Lung (tissue), 12 donors: ENCODE measurements around the gene GLP2R. TPM values are rescaled to one million over a fixed set of nuclear protein-coding genes. Genes with fewer than 3 reads are reported as not detected.

Experiments
- ATAC-seq: fragments of 200-7000 bp; cut with Tn5 transposase; one replicate; pipeline ENCODE4 v1.9.1; 2020; ENCODE audit warnings: moderate number of reproducible peaks; ENCODE audit not compliant: insufficient read depth, low FRiP score
- DNase-seq, 3 donors: peaks; one replicate each; pipeline ENCODE4 v3.0.0-alpha.2; 2013 to 2017
- H3K27ac ChIP-seq, 2 donors: one replicate each; pipeline ENCODE4 v1.5.1; 2013; ENCODE audit warnings: mild to moderate bottlenecking in 2 of 2, moderate library complexity in 2 of 2, control low read depth in 1 of 2, inconsistent platforms in 1 of 2, low read depth in 1 of 2, low read length in 1 of 2
- H3K27me3 ChIP-seq, 3 donors: one replicate each; pipeline ENCODE4 v1.5.1; 2013; ENCODE audit warnings: low read length in 2 of 3; ENCODE audit not compliant: control insufficient read depth in 3 of 3, insufficient read depth in 3 of 3
- H3K36me3 ChIP-seq, 4 donors: one replicate each; pipeline ENCODE4 v1.5.1; 2013; ENCODE audit warnings: low read length in 4 of 4, mild to moderate bottlenecking in 1 of 4, moderate library complexity in 1 of 4; ENCODE audit not compliant: control insufficient read depth in 4 of 4, insufficient read depth in 4 of 4
- H3K4me1 ChIP-seq, 5 donors: one replicate each; pipeline ENCODE4 v1.5.1; 2013; ENCODE audit warnings: low read length in 5 of 5, mild to moderate bottlenecking in 2 of 5, moderate library complexity in 1 of 5; ENCODE audit not compliant: control insufficient read depth in 5 of 5, insufficient read depth in 5 of 5
- H3K4me3 ChIP-seq: one replicate; pipeline ENCODE4 v1.5.1; 2013; ENCODE audit warnings: mild to moderate bottlenecking, control low read depth, moderate library complexity
- H3K9ac ChIP-seq, 2 donors: one replicate each; pipeline ENCODE4 v1.5.1; 2013; ENCODE audit warnings: low read length in 2 of 2, control low read depth in 1 of 2; ENCODE audit not compliant: insufficient read depth in 1 of 2
- H3K9me3 ChIP-seq, 4 donors: one replicate each; pipeline ENCODE4 v1.5.1; 2013; ENCODE audit warnings: low read length in 3 of 4, mild to moderate bottlenecking in 1 of 4, moderate library complexity in 1 of 4; ENCODE audit not compliant: control insufficient read depth in 4 of 4, insufficient read depth in 3 of 4
- CTCF ChIP-seq: IDR thresholded peaks from 2 replicates; pipeline ENCODE4 v1.5.1; 2012; ENCODE audit warnings: mild to moderate bottlenecking; ENCODE audit errors: control extremely low read depth, extremely low read depth
- WGBS, 2 donors: extraction: QIAGEN DNeasy Blood & Tissue Kit; methylation state at CpG; one replicate each; pipeline ENCODE4 v1.1.7; 2013; 5-methylcytosine and 5-hydroxymethylcytosine counted together
- polyA plus RNA-seq, 2 donors: library from polyadenylated mRNA; stranded (reverse); fragments of 200-250 nt; gene quantifications; one replicate each; pipeline ENCODE4 v1.2.1, GENCODE V29; 2013
- total RNA-seq, 2 donors: library from RNA; depleted of rRNA in 1 of 2; stranded (reverse); fragments of >200 nt in 1 of 2; gene quantifications; one replicate each; pipeline ENCODE4 v1.2.1, GENCODE V29; 2014 to 2021
- donor health status: control.
- donor health status: control.
- donor health status: Bipolar disorder and iron deficiency.
- donor health status: healthy.
- donor health status: DM: yes; HTN: yes; CAD: no.

The GLP2R gene
- total and polyA plus RNA-seq, 4 donors, result 0.11 to 1.6 (median 0.54) TPM

DNA sequence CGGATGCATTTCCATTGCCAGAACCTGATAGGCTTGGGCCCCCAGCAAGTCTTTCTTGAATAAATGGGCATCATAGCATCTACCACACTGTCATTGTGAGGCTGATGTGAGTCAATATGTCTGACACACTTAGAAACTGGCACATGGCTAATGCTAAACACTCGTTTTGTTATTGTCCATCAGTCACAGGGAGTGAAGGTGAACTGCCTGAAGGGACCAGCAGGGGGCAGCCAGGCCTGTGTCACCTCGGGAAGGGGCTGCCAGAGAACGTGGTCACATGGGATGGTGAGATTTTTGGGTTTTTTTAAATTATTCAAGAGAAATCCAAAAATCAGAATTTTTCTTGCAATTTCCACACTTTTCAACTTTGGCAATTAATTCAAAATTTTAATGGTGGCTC, 80.2 kb downstream of the GLP2R start:
- Histone ChIP-seq H3K27ac (no peak overlapping the region), H3K9ac (no peak overlapping the region), H3K4me1 (peaks cover 0 to 22% (median 0%) of the 10 kb centered on the region in 5 donors), H3K36me3 (no peaks in the 10 kb centered on the region), H3K9me3 (no peaks in the 10 kb centered on the region), H3K4me3 (no peak overlapping the region), H3K27me3 (peaks cover 0 to 3% (median 0%) of the 10 kb centered on the region in 3 donors)
- ATAC-seq, result no peak
- TF ChIP-seq CTCF, result no peak
- no peak for DNase-seq
- 3 to 14% methylated on average over 4 of the region's 4 CpGs for WGBS, 2 donors

DNA sequence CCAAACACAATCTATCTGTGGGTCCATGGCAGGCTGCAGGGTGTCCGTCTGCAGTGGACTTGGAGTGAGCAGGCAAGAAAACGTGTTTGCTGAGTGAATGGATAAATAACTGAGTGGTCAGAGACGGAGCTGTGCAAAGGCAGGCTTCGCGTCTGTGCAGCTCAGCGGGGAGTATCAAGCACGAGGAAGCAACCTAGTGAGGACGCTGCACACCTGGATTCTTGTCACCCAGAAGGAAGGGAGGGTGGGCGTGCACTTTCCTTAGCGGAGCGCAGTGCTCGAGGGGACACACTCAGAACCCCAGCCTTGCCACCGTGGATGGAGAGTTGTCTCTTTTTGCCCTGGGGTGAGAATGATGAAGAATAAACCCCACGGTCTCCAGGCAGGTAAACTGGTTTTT, 80.9 kb downstream of the GLP2R start:
- Histone ChIP-seq H3K4me1 (peaks cover 0 to 15% (median 0%) of the 10 kb centered on the region in 5 donors), H3K9me3 (no peaks in the 10 kb centered on the region), H3K4me3 (no peak overlapping the region), H3K27me3 (peaks cover 0 to 3% (median 0%) of the 10 kb centered on the region in 3 donors), H3K27ac (no peak overlapping the region), H3K9ac (no peak overlapping the region), H3K36me3 (no peaks in the 10 kb centered on the region)
- DNase-seq (no peak), ATAC-seq (no peak)
- no peak for TF ChIP-seq CTCF
- 64 to 82% methylated on average over 14 of the region's 14 CpGs for WGBS, 2 donors

- no peak for DNase-seq
- TF ChIP-seq CTCF, result no peak
- Histone ChIP-seq H3K27me3 (peaks cover 0 to 3% (median 0%) of the 10 kb centered on the region in 3 donors), H3K9ac (no peak overlapping the region), H3K4me3 (no peak overlapping the region), H3K27ac (no peak overlapping the region), H3K4me1 (peaks cover 0 to 10% (median 0%) of the 10 kb centered on the region in 5 donors), H3K36me3 (no peaks in the 10 kb centered on the region), H3K9me3 (no peaks in the 10 kb centered on the region)
- ATAC-seq, result no peak
- WGBS, 2 donors, result 84 to 89% methylated on average over 7 of the region's 7 CpGs
Measured at GRCh38 chr17:9907131-9907530, 81.4 kb downstream of the GLP2R start.

DNA sequence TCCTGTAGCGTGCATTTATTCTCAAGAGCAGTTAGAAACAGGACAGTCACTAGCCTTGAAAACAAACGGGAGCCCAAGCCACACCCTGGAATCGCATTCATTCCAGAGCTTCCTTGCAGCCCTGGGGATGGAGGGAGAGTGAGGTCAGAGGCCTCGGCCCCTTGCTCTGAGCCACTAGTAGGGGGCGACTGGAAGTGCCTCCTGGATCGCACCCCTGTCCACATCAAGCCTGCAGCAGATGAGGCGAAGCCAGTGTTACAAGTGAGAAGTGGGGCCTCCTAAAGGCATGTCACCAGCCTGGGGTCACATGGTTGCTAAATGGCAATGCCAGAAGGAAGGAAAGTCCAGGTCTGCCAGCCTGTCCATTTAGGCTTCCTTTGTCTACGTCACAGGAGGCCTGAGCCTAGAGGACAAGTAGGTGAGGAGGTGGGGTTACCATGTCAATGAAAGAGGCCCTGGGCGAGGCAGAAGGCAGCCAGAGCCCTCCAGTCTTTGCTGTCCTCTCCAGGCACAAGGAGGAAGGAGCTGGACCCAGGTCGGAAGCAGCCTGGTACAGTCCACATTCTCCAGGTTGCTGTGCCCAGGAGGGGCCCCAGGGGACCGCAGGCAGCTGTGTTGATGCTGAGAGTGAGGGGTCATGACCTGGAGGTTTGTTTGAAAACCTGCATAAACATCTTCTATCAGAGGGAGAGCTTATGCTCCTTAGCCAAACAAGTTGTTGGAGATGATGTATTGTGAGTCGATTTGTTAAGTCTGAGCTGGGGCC, 82.3 kb downstream of the GLP2R start:
- Histone ChIP-seq H3K9ac (no peak overlapping the region), H3K27me3 (peaks cover 0 to 3% (median 0%) of the 10 kb centered on the region in 3 donors), H3K36me3 (no peaks in the 10 kb centered on the region), H3K9me3 (no peaks in the 10 kb centered on the region), H3K4me1 (peaks cover 0 to 5% (median 0%) of the 10 kb centered on the region in 5 donors), H3K4me3 (no peak overlapping the region), H3K27ac (no peak overlapping the region)
- TF ChIP-seq CTCF, result no peak
- WGBS, 2 donors, result 42 to 57% methylated on average over 12 of the region's 12 CpGs
- ATAC-seq, result no peak
- peak in 1 of 3 donors; percentile 32 for DNase-seq
